H1 (cell line): ENCODE results near the gene LRRC8D. TPM values are rescaled to one million over a fixed set of nuclear protein-coding genes. Genes with fewer than 3 reads are reported as not detected.

ENCODE experiments used
- CTCF ChIP-seq, 3 experiments: IDR thresholded peaks; 1 replicate in 2 of 3; 2 replicates in 1 of 3; pipeline versions ENCODE4 v1.5.1 to v1.6.1; 2011; ENCODE audit warnings: low read length in 3 of 3, mild to moderate bottlenecking in 3 of 3, inconsistent platforms in 2 of 3, low read depth in 1 of 3, moderate library complexity in 1 of 3; ENCODE audit not compliant: insufficient read depth in 1 of 3; ENCODE audit errors: control extremely low read depth in 1 of 3
- polyA plus RNA-seq, 7 experiments: library from polyadenylated mRNA; depleted of rRNA in 3 of 7; stranded (reverse) in 5 of 7; unstranded in 2 of 7; fragments of >200 nt in 5 of 7; fragments of 200-250 nt in 2 of 7; gene quantifications; 1 replicate in 5 of 7; 2 replicates in 1 of 7; 4 replicates in 1 of 7; pipeline versions ENCODE4 v1.2.1 to v1.2.3, GENCODE V29; 2011 to 2013; ENCODE audit warnings: missing spikeins in 2 of 7, mixed read lengths in 2 of 7
- total RNA-seq: library from RNA; stranded (reverse); fragmentation: NEBNext Ultra II Directional; extraction: Animal tissue kit (Norgen Biotek cat#: 25700); gene quantifications from 2 replicates; pipeline ENCODE4 v1.2.1, GENCODE V29; 2021

Gene LRRC8D
- total and polyA plus RNA-seq, 2 of the 8 experiments (the other 6 are each of a cell fraction or from before 2014, with no cell fraction given) = 42.0 to 58.5 TPM

DNA sequence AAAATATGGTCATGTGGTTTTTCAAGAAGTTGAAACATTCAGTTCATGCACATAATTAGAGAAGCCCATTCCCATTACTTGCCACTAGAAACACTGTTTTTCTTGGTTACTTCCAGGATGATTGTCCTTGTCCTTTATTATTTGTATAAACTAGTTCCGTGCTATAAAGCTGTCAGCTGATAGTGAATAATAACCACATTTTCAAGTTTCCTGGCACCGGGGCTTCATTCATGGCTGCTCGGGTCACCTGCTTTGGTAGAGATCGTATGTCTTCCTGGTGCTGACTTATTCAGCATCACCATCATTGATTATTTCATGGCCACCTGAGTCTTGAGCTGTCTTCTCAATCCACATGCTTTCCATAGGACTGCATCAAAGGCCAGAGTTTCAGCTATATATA, 111.1 kb downstream of the LRRC8D start (continued):
- TF ChIP-seq CTCF (IDR thresholded peaks at IDR 0.05; ENCODE audit: control extremely low read depth in 1 of 3, insufficient read depth in 1 of 3, low read depth in 1 of 3, low read length in 3 of 3) = no peak
